Stimulated activated naive B cell treated with anti-CD40 and anti-IgM and Interleukin-4, amounts not matched to agents 10 μg/mL and 1 μg/mL and 100 μg/mL, for 72 hours (primary cell): ENCODE results near the gene CDC37L1.
"Not testable (repeated sequence)": the region's sequence is repeated elsewhere in the genome, so short reads cannot be mapped to it uniquely, and the experiment has no call there.

Experiments used
- ATAC-seq, 2 donors: fragments of 150-1000 bp; cut with Tn5 transposase; replicated peaks; 2 replicates each; pipeline ENCODE4 v1.10.0; 2021; ENCODE audit warnings: moderate library complexity in 1 of 2
- DNase-seq: peaks from one replicate; pipeline ENCODE4 v3.0.0; 2021
- H3K27ac Mint-ChIP-seq: one replicate; pipeline ENCODE4 v1.8.0; 2022; ENCODE audit warnings: mild to moderate bottlenecking, mixed read lengths
- H3K27me3 Mint-ChIP-seq, 2 donors: one replicate each; pipeline ENCODE4 v1.8.0; 2022; ENCODE audit warnings: mixed read lengths in 2 of 2
- H3K36me3 Mint-ChIP-seq, 2 donors: one replicate each; pipeline ENCODE4 v1.8.0; 2022; ENCODE audit warnings: mixed read lengths in 2 of 2, mild to moderate bottlenecking in 1 of 2
- H3K4me1 Mint-ChIP-seq, 2 donors: one replicate each; pipeline ENCODE4 v1.8.0; 2022; ENCODE audit warnings: mixed read lengths in 2 of 2, mild to moderate bottlenecking in 1 of 2
- H3K4me3 Mint-ChIP-seq, 2 donors: one replicate each; pipeline ENCODE4 v1.8.0; 2022; ENCODE audit warnings: mild to moderate bottlenecking in 2 of 2, mixed read lengths in 2 of 2, moderate library complexity in 1 of 2
- H3K9me3 Mint-ChIP-seq, 2 donors: one replicate each; pipeline ENCODE4 v1.8.0; 2022; ENCODE audit warnings: mixed read lengths in 2 of 2, mild to moderate bottlenecking in 1 of 2

CDC37L1 gene

DNA sequence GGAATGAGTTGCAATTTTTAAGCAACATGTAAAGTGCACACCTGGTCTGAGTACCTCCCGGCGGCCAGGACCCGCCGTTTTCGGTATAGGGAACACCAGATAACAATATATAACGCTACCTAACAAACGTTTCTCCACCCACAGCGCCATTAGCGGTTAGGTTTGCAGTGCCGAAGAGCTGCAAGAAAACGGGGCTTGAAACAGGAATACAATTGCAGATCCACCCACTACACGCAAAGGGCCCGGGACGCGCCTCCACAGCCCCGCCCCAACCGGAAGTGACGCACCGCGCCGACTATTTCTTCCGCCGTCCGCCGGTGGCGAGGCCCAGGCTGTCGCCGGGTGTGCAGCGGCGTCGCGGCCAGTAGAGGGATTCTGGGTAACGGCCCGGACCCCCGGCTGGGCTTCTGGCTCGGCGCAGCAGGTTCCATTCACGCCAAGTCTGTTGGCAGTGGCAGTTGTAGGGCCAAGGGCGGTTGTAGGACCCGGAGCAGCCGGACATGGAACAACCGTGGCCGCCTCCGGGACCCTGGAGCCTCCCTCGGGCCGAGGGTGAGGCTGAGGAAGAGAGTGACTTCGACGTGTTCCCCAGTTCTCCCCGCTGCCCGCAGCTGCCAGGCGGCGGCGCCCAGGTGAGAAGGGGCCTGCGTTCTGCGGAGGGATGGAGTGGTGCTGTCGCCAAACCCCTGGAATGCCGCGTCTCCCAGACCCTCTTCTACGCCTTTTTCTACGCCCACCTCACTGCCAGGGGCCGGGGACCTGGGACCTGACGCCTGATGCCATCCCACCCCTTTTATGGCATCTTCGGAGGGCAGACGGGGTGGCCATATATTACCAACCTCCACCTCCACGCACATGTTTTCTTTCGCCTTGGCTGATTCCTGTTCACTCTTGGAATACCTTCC is at the start of gene CDC37L1:
Gene CDC37L1, plus strand, starts transcription at position 302 of the 905 bp plus-strand sequence. Its CDS starts 199 bp downstream, at position 501.
- no peak within 1 kb of the TSS for H3K4me3 Mint-ChIP-seq
- no peak within 1 kb of the TSS for H3K27ac Mint-ChIP-seq
- H3K9me3 Mint-ChIP-seq, result no peaks in the 10 kb centered on the region
- peaks cover 9 to 11% of the 10 kb centered on the region in 2 donors for H3K36me3 Mint-ChIP-seq
- peaks cover 5% of the 10 kb centered on the region in 2 donors for H3K27me3 Mint-ChIP-seq
- ATAC-seq (peak; percentile 96 to 98), DNase-seq (peak; percentile 97)
- peaks cover 7 to 10% of the 10 kb centered on the region in 2 donors for H3K4me1 Mint-ChIP-seq

DNA sequence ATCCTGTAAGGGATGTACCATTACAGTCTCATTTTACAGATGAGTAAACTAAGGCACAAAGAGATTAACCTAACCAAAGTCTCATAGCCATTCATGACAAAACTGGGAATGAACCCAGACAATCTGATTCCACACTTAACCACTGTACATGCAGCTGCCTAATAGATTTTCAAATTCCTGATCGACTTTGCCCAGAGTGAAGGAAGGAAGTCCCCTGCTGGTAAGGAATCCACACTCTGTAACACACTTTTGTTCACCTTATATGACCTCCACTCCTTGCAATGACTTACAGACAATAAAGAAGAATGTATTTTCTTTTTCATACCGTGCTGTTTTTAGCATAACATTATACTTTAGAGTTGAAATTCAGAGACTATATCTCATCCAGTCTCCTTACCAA is 48.5 kb upstream of the CDC37L1 start:
- Mint-ChIP-seq H3K9me3 (no peaks in the 10 kb centered on the region), H3K4me1 (no peaks in the 10 kb centered on the region), H3K36me3 (no peaks in the 10 kb centered on the region), H3K27ac (no peak overlapping the region), H3K4me3 (no peak overlapping the region), H3K27me3 (peaks cover 16 to 24% of the 10 kb centered on the region in 2 donors)
- DNase-seq (no peak), ATAC-seq (no peak)

DNA sequence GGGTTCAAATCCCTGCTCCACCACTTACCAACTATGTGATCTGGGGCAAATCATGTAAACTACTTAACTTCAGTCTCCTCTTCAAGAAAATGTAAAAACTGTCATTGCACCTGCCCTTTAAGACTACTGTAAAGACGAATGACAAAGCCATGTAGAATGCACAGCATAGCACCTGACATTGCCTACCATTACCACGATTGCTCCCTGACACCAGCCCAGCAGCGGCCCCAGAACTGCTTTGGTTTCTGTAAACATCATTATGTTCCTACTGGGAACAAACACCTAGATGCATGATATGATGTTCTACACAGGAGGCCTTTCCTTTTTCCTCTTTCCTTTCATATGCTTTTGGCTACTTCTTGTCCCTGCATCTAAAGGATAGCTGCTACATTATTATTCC is 40.4 kb upstream of the CDC37L1 start:
- no peaks in the 10 kb centered on the region for H3K36me3 Mint-ChIP-seq
- no peak for ATAC-seq
- H3K27me3 Mint-ChIP-seq, result peaks cover 16 to 27% of the 10 kb centered on the region in 2 donors
- H3K9me3 Mint-ChIP-seq, result no peaks in the 10 kb centered on the region
- H3K4me1 Mint-ChIP-seq, result no peaks in the 10 kb centered on the region
- no peak overlapping the region for H3K4me3 Mint-ChIP-seq
- no peak for DNase-seq
- H3K27ac Mint-ChIP-seq, result no peak overlapping the region

DNA sequence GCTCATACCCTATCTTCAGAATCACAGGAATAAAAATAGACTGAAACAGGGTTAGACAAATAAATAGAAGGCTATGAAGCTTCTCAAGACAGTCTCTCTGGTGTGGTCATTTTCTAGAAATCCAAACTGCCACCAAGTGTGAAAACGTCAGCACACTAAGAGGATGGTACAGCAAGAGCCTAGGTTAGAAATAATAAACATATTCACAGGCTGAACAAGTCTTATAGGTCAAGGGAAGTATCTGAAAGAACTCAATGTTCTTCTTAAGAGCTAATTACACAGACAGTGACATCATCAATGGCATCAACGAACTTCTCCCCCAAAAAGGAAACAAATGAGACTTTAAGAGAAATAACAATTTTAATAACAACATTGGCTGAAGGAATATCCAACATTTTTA is 39.9 kb upstream of the CDC37L1 start:
- no peaks in the 10 kb centered on the region for H3K9me3 Mint-ChIP-seq
- peaks cover 16 to 27% of the 10 kb centered on the region in 2 donors for H3K27me3 Mint-ChIP-seq
- no peaks in the 10 kb centered on the region for H3K36me3 Mint-ChIP-seq
- H3K4me1 Mint-ChIP-seq, result no peaks in the 10 kb centered on the region
- DNase-seq (no peak), ATAC-seq (no peak)
- H3K27ac Mint-ChIP-seq, result no peak overlapping the region
- no peak overlapping the region for H3K4me3 Mint-ChIP-seq

DNA sequence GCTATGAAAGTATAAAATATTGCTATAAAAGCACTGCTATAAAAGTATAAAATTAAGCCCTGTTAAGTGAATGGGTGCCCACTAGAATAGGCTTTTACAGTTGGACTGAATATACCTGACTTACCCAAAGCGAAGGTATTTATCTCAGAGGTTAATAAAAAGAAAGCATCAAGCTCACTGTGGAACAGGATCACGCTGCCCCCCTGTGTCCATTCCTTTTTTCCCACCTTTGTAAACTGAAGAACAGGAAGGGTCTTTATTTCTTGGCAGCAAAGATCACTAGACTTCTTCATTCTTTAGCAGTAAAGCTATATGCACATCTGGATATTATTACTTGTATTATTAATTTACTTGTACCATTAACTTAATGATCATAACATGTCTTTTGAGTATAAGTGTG is 39.3 kb upstream of the CDC37L1 start:
- peaks cover 16 to 25% of the 10 kb centered on the region in 2 donors for H3K27me3 Mint-ChIP-seq
- H3K4me1 Mint-ChIP-seq, result no peaks in the 10 kb centered on the region
- H3K27ac Mint-ChIP-seq, result no peak overlapping the region
- DNase-seq (no peak), ATAC-seq (no peak)
- H3K4me3 Mint-ChIP-seq, result no peak overlapping the region
- H3K9me3 Mint-ChIP-seq, result no peaks in the 10 kb centered on the region
- H3K36me3 Mint-ChIP-seq, result no peaks in the 10 kb centered on the region

DNA sequence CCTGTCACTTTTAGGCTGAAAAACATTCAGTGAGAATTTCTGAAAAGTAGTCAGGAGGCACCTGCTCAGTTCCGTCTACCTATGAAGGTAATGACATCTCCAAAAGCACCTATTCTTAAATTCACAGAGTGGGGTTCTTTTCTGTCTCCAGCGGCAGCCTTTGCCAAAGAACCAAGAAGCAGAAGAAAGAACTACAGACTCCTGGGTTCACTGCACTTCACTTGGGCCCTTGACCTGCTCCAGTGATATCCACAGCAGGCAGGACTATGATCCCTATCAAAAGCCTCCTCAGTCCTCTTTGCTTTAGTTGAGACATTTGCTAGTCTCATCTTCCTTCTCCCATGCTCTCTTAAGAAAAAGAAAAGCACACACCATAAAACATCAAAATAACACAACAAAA is 37.0 kb upstream of the CDC37L1 start:
- no peaks in the 10 kb centered on the region for H3K9me3 Mint-ChIP-seq
- no peak overlapping the region for H3K4me3 Mint-ChIP-seq
- no peak for ATAC-seq
- no peaks in the 10 kb centered on the region for H3K4me1 Mint-ChIP-seq
- H3K36me3 Mint-ChIP-seq, result no peaks in the 10 kb centered on the region
- no peak for DNase-seq
- H3K27ac Mint-ChIP-seq, result no peak overlapping the region
- peaks cover 8 to 11% of the 10 kb centered on the region in 2 donors for H3K27me3 Mint-ChIP-seq

DNA sequence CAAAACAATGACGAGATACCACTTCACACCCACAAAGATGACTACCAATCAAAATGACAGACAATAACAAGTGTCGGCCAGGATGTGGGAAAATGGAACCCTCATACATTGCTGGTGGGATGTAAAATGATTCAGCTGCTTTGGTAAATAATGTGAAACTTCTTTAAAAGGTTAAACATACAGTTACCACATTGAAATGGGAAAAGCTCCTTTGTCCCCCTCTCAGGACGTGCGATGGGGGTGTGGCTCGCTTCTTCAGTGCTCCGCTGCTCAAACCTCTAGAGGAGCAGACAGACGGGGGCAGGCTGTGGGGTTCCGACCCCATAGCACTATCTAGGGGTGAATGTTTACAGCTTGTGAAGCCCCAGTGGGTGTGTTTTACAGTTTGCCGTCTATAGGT is 25.3 kb upstream of the CDC37L1 start:
- no peak for ATAC-seq
- no peak for DNase-seq
- Mint-ChIP-seq H3K4me1 (no peaks in the 10 kb centered on the region), H3K9me3 (no peaks in the 10 kb centered on the region), H3K27me3 (peaks cover 42 to 53% of the 10 kb centered on the region in 2 donors), H3K36me3 (no peaks in the 10 kb centered on the region), H3K27ac (no peak overlapping the region), H3K4me3 (no peak overlapping the region)

DNA sequence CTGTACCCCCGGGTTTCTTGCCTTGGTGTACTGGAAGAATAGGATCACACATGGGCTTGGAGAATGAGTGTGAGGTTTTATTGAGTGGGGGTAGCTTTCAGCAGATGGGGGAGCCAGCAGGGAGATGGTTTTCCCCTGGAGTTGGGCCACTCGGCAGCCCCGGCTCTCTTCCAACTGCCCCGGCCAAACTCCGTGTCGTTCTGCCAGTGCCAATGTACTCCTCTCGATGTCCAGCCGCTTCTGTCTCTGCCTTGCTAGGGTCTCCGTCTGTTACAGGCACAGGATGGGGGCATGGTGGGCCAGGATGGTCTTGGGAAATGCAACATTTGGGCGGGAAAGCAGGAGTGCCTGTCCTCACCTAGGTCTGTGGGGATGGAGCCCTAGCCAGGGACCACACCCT is 24.8 kb upstream of the CDC37L1 start:
- no peak overlapping the region for H3K27ac Mint-ChIP-seq
- no peaks in the 10 kb centered on the region for H3K4me1 Mint-ChIP-seq
- DNase-seq (no peak), ATAC-seq (no peak)
- no peaks in the 10 kb centered on the region for H3K9me3 Mint-ChIP-seq
- H3K36me3 Mint-ChIP-seq, result no peaks in the 10 kb centered on the region
- peaks cover 47 to 50% of the 10 kb centered on the region in 2 donors for H3K27me3 Mint-ChIP-seq
- H3K4me3 Mint-ChIP-seq, result no peak overlapping the region

DNA sequence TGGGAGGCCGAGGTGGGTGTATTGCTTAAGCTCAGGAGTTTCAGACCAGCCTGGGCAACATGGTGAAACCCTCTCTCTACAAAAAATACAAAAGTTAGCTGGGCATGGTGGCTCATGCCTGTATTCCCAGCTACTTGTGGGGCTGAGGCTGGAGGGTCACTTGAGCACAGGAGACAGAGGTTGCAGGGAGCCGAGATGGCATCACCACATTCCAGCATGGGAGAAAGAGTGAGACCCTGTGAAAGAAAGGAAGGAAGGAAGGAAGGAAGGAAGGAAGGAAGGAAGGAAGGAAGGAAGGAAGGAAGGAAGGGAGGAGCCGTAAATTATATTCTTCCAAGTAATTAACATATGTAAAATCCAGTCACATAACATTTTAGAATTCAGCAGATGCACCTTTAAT is 23.2 kb upstream of the CDC37L1 start:
- H3K27me3 Mint-ChIP-seq, result peaks cover 39 to 43% of the 10 kb centered on the region in 2 donors
- not testable (repeated sequence) for DNase-seq, H3K36me3 Mint-ChIP-seq, H3K9me3 Mint-ChIP-seq, ATAC-seq, H3K4me1 Mint-ChIP-seq, H3K4me3 Mint-ChIP-seq, H3K27ac Mint-ChIP-seq

DNA sequence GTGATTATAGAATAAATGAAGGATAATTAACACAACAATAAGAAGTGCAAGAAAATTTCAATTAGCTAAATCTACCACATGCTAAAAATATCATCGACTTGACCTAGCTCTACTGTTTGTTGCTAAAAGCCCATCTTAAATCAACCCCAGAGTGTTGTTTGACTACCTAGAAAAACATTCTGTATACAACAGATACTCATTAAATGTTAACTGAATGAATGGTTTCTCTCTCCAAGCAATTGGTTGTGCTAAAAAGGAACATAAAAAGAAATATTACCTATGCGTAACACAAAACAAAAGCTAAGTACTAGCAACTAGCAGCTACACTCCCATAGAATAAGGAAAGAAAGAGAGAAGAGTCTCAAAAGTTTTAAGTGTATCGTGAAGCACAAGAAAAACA is 22.7 kb upstream of the CDC37L1 start:
- no peak overlapping the region for H3K4me3 Mint-ChIP-seq
- H3K9me3 Mint-ChIP-seq, result no peaks in the 10 kb centered on the region
- no peaks in the 10 kb centered on the region for H3K36me3 Mint-ChIP-seq
- ATAC-seq, result no peak
- no peak overlapping the region for H3K27ac Mint-ChIP-seq
- peaks cover 0 to 5% of the 10 kb centered on the region in 2 donors for H3K4me1 Mint-ChIP-seq
- DNase-seq, result no peak
- peaks cover 35 to 39% of the 10 kb centered on the region in 2 donors for H3K27me3 Mint-ChIP-seq

DNA sequence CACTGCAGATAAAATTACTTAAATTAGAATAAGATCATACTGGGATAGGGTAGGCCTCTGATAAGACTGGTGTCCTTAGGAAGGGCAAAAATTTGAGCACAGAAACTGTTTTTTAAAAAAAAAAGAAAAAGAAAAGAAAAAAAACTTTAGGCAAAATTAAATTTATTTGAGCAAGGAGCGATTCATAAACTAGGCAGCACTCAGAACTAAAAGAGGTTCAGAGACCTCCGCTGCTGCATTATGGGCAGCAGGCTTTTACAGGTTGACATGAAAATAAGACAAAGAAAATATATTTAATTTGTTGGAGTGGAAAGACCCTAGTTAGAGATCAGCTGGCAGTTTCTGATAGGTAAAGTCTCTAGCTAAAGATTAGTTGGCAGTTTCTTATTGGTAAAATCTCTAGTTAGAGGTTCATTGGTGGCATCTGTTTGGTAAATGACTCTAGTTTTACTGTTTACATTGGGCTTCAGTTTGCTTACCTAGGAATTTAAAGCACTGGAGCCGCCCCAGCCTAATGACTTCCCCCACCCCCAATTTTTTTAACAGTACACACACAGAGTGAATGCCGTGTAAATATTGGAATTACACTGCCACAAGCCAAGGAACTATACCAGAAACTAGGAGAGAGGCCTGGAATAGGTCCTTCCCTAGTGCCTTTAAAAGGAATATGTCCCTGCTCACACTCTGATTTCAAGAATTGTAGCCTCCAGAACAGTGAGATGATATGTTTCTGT is 21.8 kb upstream of the CDC37L1 start:
- ATAC-seq (no peak), DNase-seq (no peak)
- Mint-ChIP-seq H3K9me3 (no peaks in the 10 kb centered on the region), H3K36me3 (no peaks in the 10 kb centered on the region), H3K4me3 (no peak overlapping the region), H3K27ac (no peak overlapping the region), H3K27me3 (peaks cover 35 to 38% of the 10 kb centered on the region in 2 donors), H3K4me1 (peaks cover 4 to 12% of the 10 kb centered on the region in 2 donors)

DNA sequence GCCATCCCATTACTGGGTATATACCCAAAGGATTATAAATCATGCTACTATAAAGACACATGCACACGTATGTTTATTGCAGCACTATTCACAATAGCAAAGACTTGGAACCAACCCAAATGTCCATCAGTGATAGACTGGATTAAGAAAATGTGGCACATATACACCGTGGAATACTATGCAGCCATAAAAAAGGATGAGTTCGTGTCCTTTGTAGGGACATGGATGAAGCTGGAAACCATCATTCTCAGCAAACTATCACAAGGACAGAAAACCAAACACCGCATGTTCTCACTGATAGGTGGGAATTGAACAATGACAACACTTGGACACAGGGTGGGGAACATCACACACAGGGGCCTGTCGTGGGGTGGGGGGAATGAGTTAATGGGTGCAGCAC is 18.7 kb upstream of the CDC37L1 start:
- not testable (repeated sequence) for H3K4me3 Mint-ChIP-seq, H3K36me3 Mint-ChIP-seq, H3K9me3 Mint-ChIP-seq, H3K27ac Mint-ChIP-seq, DNase-seq, ATAC-seq
- H3K27me3 Mint-ChIP-seq, result peaks cover 16 to 17% of the 10 kb centered on the region in 2 donors
- peaks cover 21 to 38% of the 10 kb centered on the region in 2 donors for H3K4me1 Mint-ChIP-seq

DNA sequence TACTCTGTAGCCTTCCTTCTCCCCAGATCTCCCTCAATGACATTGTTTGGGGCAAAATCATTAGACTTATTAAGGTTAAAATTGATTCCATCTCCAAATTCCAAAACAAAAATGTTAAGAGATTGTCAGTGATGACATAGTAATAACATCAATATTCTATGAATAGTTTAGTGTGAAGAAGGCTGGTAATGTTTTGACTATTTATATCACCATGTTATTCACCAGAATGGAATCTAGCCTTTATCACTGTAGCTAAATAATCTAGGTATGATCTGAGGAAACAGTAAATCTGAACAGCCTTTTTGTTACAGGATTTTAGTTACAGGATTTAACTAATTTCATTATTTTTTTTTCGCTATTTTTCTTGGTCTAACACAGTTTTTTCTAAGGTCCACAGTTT is 18.2 kb upstream of the CDC37L1 start:
- Mint-ChIP-seq H3K4me3 (no peak overlapping the region), H3K4me1 (peaks cover 25 to 43% of the 10 kb centered on the region in 2 donors), H3K27me3 (peaks cover 18 to 20% of the 10 kb centered on the region in 2 donors), H3K9me3 (no peaks in the 10 kb centered on the region), H3K27ac (no peak overlapping the region), H3K36me3 (no peaks in the 10 kb centered on the region)
- ATAC-seq (no peak), DNase-seq (no peak)

DNA sequence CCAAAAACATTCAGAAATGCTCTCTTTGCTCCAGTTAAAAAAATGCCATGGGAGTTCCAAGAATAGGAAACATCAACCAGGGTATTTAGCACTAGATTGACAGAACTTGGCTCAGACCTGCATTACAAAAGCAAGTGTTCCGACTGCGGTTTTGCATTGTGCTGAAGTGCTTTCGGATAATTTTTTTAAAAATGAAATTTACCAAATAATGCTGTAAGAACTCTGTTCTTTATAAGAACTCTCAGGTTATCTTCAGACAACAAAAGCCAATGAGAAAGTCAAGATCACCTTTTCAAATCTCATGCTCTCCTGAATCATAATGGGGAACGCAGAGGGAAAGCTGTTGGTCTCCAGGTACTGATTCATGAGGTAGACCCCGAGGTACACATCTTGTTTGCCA is 17.8 kb upstream of the CDC37L1 start:
- no peak for ATAC-seq
- Mint-ChIP-seq H3K4me3 (peak overlapping the region; percentile 85 to 91), H3K4me1 (peaks cover 29 to 48% of the 10 kb centered on the region in 2 donors), H3K27me3 (peaks cover 17 to 22% of the 10 kb centered on the region in 2 donors), H3K27ac (peak overlapping the region; percentile 81), H3K9me3 (no peaks in the 10 kb centered on the region), H3K36me3 (no peaks in the 10 kb centered on the region)
- DNase-seq, result no peak
